IPS DF 19.7 (cell line): Measurements from ENCODE around the gene CPB2.

Experiments used
- DNase-seq: peaks from one replicate; pipeline ENCODE4 v3.0.0-alpha.2; 2013; ENCODE audit warnings: low read depth, low spot score

The CPB2 gene

GRCh38 chr13:46126552-46127357 lies 21.9 kb upstream of the CPB2 start:
- peak; percentile 59 for DNase-seq

- DNase-seq, result no peak
Measured at GRCh38 chr13:46126056-46126455, 21.2 kb upstream of the CPB2 start.

- DNase-seq, result no peak
Measured at GRCh38 chr13:46124967-46125933, 20.4 kb upstream of the CPB2 start.

GRCh38 chr13:46124531-46124966 lies 19.7 kb upstream of the CPB2 start:
- DNase-seq, result no peak

GRCh38 chr13:46122304-46122703 lies 17.5 kb upstream of the CPB2 start:
- no peak for DNase-seq

GRCh38 chr13:46121597-46122163 lies 16.8 kb upstream of the CPB2 start:
- no peak for DNase-seq

GRCh38 chr13:46121033-46121432 lies 16.2 kb upstream of the CPB2 start:
- no peak for DNase-seq

- DNase-seq, result no peak
Measured at GRCh38 chr13:46119883-46120614, 15.2 kb upstream of the CPB2 start.

- no peak for DNase-seq
Measured at GRCh38 chr13:46116653-46117502, 12.0 kb upstream of the CPB2 start.

- DNase-seq, result no peak
Measured at GRCh38 chr13:46114613-46115012, 9.8 kb upstream of the CPB2 start.

GRCh38 chr13:46113596-46113995 lies 8.8 kb upstream of the CPB2 start:
- DNase-seq, result no peak

- DNase-seq, result no peak
Measured at GRCh38 chr13:46111151-46111550, 6.3 kb upstream of the CPB2 start.

- DNase-seq, result no peak
Measured at GRCh38 chr13:46109451-46109850, 4.6 kb upstream of the CPB2 start.

GRCh38 chr13:46106839-46107371 lies 2.1 kb upstream of the CPB2 start:
- DNase-seq, result no peak

- DNase-seq, result no peak
Measured at GRCh38 chr13:46103037-46103436, 1.8 kb downstream of the CPB2 start.

- DNase-seq, result no peak
Measured at GRCh38 chr13:46102255-46102605, 2.6 kb downstream of the CPB2 start.

- no peak for DNase-seq
Measured at GRCh38 chr13:46101484-46102254, 3.2 kb downstream of the CPB2 start.

- no peak for DNase-seq
Measured at GRCh38 chr13:46101002-46101401, 3.8 kb downstream of the CPB2 start.

GRCh38 chr13:46100191-46100815 lies 4.5 kb downstream of the CPB2 start:
- no peak for DNase-seq
